ENCODE results near the gene AP1S1.
"Not testable (repeated sequence)": the region's sequence is repeated elsewhere in the genome, so short reads cannot be mapped to it uniquely, and the experiment has no call there.

The AP1S1 gene

DNA sequence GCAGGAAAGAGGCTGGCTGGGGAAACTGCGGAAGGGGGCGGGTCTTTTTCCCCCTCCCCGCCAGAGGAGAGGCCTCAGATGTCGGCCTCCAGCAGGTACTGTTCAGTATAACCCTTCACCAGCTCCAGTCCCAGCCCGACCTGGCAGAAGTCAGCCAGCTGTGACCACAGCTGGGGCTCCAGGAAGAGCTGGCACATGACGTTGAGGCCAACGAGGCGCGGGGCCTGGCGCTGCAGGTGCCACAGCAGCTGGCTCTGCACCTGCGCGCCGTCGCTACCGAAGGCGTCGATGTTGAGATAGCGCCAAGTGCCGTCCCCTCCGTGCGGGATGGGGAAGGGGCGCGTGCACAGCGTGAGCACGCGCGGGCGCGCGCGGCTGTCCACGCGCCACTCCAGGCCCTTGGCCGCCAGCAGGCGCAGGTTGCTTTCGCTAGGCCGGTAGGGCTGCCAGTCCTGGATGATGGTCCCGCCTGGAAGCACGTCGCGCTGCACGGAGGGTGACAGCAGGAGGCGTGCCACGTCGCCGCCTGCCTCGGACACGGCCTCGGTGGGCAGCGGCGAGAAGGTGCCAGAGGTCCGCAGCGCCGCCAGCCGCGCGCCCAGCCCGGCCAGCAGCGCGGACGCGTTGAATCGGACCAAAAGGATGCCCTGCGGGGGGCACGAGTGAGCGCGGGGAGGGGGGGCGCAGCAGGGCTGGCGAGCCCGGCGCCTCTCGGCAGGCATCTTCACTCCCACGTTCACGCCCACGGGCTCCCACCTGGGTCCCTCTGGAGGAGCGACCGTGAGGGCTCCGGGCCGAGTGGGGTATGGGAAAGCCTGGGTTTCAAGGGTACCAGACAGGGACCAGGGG is 18.0 kb downstream of the AP1S1 start:
- DNase-seq: no peak

DNA sequence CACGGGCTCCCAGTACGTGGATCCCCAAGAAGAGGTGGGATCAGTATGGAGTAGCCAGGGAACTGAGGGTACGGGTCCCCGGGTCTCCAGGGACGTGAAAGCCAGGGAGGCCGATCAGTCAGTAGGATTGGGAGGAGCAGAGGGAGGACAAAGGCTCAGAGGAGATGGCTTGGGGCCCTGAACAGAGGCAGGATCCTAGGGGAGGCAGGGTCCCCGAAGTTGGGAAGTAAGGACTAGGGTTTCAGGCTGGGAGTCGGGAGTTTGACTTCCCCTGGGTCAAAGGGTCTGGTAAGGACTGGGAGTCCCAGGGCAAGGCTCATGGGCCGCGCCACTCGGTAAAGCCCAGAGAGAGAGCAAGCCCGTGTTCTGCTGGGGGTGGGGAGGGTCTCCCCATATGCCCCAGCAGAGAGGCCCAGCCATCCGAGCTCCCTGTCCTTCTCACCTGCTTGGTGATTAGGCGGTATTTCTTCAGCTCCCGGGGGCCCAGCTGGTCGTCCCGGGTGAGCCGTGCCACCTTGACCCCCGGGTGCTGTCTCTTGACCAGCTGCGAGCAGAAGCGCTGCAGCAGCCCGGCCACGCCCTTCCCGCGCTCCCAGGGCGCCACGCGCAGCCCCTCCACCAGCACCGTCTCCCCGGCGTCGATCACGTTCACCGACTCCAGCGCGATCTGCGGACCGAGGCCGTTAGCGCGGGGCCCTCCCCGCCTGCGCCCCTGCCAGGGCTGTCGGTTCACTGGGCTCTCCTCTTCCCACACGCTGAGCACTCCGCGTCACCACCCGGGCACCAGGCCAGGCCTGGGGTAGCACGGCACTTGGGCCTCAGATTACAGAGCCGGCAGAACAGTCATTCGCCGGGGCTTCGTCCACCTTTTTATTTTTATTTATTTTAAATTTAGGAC is 18.8 kb downstream of the AP1S1 start:
- DNase-seq: no peak

DNA sequence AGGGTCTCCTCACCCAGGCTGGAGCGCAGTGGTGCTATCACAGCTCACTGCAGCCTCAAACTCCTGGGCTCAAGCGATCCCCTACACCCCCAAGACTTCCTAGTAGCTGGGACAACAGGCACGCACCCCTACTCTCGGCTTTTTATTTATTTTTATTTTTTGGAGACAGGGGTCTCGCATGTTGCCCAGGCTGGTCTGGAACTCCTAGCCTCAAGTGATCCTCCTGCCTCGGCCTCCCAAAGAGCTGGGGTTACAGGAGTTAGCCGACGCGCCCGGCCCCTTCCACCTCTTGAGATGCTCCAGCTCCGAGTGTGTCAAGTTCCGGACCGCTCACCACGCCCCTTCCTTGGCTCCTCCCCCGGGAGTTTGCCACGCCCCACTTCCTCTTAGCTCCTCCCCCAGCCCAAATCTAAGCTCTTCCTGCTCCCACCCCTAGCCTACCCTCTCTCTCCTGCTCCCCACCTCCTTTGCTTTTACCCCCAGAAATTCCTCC is 19.5 kb downstream of the AP1S1 start:
- DNase-seq: no peak

DNA sequence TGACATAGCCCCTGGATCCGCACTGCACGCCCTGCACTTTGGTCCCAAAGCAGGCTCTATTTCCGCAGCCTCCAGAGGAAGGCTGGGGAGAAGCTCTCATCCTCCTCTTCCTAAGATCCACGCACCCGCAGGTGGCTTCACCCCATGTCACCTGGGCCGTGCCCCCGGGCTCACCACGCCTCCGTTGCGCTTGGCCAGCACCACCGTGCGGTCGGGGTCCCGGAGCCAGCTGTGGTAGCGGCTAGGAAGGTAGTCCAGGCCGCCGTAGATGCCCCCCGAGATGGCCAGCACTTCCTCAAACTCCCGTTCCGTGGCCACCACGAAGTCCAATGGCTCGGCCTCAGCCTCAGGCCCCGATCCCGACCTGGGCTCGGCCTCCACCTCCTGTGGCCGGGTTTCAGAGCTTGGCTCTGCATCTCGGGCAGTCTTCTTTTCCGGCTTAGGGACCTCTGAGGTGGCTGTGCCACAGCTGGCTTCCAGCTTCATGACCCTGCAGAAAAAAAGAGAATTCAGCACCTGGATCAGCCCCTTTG is 20.1 kb downstream of the AP1S1 start:
- no peak for DNase-seq

DNA sequence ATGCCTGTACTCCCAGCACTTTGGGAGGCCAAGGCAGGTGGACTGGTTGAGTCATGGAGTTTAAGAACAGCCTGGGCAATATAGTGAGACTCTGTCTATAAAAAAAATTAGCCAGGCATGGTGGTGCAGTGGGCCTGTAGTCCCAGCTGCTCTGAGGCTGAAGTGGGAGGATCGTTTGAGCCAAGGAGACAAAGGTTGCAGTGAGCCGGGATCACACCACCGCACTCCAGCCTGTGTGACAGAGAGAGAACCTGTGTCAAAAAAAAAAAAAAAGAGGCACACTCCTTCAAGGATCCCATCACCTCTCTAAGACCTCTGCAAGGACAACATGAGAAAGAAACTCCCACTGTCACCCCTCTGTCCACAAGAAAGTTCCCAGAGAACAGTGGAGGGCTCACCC is 21.4 kb downstream of the AP1S1 start:
- DNase-seq: no peak

GRCh38 chr7:101177644-101178043 is 23.4 kb downstream of the AP1S1 start:
- DNase-seq: no peak

GRCh38 chr7:101179117-101179516 is 24.8 kb downstream of the AP1S1 start:
- DNase-seq: no peak

DNA sequence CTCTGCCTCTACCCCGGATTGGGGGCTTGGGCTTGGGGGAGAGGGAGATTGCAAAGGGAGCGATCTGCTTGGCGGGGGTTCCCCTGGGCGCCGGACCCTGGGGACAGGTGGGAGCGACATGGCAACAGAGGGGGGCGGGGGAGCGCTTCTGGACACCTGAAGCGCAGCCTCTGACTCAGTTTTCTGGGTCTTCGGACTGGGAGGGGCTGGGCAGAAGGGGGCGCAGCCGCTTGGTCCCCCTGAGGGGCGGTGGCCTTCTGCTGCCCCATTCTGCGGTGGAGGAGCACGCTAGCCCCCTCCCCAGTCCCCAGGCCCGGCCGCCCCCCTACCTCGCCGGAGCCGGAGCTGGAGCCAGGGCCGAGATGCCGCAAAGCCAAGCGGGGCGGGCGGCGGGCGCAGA is 25.4 kb downstream of the AP1S1 start:
- DNase-seq: no peak

DNA sequence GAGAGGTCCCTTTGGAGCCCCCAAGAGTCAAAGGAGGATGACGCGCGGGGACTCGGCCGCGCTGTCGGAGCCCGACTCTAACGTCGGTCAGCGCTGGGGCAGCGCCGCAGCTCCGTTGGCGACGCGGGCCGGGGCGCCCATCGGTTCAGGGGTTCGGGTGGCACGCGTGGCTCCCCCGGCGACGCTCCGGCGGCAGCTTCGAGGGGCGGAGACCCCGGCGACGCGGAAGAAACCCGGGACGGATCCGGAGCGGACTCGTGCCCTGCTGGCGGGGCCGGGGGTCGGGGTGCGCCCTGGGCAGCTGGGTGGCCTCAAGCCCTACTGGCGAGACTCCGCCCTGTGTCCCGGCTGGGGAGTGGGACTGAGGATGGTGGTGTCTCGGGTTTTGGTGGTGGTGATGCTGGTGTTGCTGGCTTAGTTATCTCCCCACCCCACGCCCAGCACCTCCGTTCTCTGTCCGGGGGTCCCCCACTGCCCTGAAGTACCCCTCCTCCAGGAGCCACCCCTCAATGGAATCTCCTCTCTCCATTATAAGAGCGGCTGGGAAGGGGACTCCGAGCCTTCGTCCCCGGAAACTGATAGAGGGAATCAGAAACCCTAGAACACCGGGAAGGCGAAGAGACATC is 26.0 kb downstream of the AP1S1 start, which contains the start of gene NAT16:
NAT16 (minus strand) TSS at position 164 of the 626 bp plus-strand sequence. CDS start 5,486 bp downstream, outside the sequence.
- no peak for DNase-seq

- DNase-seq: no peak
These were observed 31.1 kb downstream of the AP1S1 start for GRCh38 chr7:101185258-101185839.

DNA sequence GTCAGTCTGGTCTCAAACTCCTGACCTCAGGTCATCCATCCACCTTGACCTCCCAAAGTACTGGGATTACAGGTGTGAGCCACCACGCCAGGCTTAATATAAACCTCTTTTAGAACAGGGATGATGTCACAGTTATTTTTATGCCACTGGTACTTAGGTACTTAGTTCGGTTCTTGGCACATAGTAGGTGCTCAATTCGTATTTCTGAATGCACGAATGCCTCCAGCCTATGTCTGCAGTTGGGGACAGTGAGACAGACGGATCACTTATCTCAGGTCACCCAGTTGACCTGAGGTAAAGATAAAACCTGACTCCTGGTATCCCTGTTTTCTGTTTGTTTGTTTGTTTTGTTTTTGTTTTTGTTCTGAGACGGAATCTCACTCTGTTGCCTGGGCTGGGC is 31.9 kb downstream of the AP1S1 start:
- DNase-seq: no peak

DNA sequence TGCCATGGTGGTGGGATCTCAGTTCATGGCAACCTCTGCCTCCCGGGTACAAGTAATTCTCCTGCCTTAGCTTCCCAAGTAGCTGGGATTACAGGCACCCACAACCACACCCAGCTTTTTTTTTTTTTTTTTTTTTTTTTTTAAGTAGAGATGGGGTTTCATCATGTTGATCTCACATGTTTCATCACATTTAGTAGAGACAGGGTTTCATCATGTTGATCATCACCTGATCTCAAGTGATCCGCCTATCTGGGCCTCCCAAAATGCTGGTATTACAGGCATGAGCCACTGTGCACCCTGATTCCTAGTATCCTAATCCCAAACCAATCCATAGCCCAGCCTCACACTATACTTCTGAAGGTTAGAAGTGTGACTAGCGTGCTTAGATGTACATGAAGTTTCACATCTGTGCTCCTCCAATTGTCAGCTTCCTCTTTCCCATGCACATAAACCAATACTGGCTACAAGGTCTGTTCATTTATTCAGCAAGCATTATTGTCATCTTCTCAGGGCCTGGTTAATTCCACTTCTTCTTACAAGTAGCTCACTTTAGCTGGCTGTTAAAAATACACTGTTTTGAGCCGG is 32.7 kb downstream of the AP1S1 start:
- no peak for DNase-seq

GRCh38 chr7:101189109-101189508 is 34.8 kb downstream of the AP1S1 start:
- DNase-seq: no peak

GRCh38 chr7:101195884-101196283 is 41.6 kb downstream of the AP1S1 start:
- DNase-seq: no peak

DNA sequence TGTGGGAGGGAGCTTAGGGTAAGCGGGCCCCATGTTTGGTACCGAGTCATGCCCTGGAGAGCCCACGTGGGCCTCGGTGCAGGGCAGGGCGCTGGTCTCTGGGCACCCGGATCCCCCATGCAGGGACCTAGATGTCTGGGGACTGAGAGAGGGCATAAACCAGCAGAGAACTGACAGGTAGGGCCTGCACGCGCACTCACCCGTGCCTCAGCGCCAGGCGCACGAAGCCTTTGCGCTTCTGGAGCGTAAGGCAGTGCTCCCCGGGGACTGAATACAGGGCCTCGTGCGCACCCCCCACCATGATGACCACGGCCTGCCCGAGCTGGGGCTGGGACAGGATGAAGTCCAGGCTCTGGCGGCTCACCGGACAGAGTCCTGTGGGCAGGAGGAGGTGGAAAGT is 43.7 kb downstream of the AP1S1 start:
- DNase-seq: no peak

GRCh38 chr7:101198476-101198875 is 44.2 kb downstream of the AP1S1 start:
- DNase-seq: no peak

- DNase-seq: not testable (repeated sequence)
These were observed 45.2 kb downstream of the AP1S1 start for GRCh38 chr7:101199522-101199921.

- no peak for DNase-seq
These were observed 46.2 kb downstream of the AP1S1 start for GRCh38 chr7:101200504-101200861.

- DNase-seq: no peak
These were observed 46.8 kb downstream of the AP1S1 start, which contains the start of gene MOGAT3 for GRCh38 chr7:101200862-101201599. Gene MOGAT3 (minus strand): TSS chr7:101201036. CDS start chr7:101200854, 182 bp downstream.

GRCh38 chr7:101201695-101202602 is 47.7 kb downstream of the AP1S1 start:
- DNase-seq: no peak

Data from NCI-H1930 (cell line).